Activated T-helper 1 cell treated with Interleukin-2 at 50 U/mL for 16 hours (primary cell): ENCODE measurements around the gene ME3.
"Not testable (repeated sequence)": the region's sequence is repeated elsewhere in the genome, so short reads cannot be mapped to it uniquely, and the experiment has no call there.

ENCODE experiments used
- DNase-seq: peaks from one replicate; pipeline ENCODE4 v3.0.0-alpha.2; 2020; ENCODE audit warnings: low read depth

Gene ME3

DNA sequence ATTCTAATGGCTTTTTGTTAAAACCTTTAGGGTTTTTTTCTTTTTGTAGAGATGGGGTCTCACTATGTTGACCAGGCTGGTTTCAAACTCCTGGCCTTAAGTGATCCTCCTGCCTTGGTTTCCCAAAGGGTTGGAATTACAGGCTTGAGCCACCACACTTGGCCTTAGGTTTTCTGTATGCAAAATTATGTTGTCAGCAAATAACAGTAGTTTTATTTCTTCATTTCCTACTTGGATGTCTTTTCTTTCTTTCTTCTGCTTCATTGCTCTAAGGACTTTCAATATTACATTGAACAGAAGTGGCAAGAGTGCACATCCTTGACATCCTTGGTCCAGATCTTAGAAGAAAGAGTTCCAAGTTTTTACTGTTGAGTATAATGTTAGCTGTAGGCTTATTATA lies 245.0 kb downstream of the ME3 start:
- DNase-seq: no peak

DNA sequence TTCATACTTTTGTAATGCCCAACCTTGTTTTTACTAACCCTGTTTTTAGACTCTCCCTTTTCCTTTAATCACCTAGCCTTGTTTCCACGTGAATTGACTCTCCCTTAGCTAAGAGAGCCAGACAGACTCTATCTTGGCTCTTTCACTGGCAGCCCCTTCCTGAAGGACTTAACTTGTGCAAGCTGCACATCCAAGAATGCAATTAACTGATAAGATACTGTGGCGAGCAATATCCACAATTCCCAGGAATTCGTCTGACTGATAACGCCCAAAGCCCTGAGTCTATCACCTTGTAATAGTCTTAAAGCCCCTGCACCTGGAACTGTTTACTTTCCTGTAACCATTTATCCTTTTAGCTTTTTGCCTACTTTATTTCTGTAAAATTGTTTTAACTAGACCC lies 248.9 kb downstream of the ME3 start:
- DNase-seq: not testable (repeated sequence)

DNA sequence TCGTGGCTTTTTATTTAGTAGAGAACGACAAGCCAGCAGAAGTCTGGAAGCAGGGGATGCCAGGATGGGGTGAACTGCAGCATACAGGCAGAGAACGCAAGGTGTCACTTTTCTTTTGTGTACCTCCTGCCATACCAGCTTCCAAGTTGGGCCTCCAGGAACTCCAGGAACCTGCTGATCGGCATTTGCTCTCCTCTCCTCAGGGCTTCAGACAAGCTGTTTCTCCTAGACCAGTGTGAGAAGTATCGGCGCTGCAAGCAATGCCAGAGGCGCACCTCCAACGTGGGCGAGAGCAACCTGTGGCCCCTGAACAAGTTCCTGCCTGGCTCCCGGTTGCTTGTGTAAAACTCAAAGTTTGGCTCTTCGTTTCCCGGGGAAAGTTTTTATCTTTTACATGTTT lies 250.0 kb downstream of the ME3 start:
- no peak for DNase-seq

DNA sequence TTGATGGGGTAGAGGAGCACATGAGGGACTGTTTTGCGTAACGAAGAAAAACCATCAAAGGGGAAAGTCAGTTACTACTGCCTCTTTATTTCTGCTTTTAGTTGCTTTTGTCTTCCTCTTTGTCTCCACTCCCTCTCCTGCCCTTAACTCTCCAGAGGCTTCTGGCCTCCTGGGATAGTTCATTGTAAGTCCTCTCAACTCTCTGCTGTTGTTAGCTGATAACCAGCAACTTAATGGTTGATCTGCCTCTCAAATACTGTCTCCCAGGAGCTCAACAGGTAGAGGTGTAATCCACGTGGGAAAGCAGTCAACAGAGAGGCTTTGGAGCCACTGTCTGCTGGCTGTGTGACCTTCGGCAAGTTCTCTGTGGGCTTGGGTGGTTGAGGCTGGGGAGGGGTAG lies 250.5 kb downstream of the ME3 start:
- no peak for DNase-seq

DNA sequence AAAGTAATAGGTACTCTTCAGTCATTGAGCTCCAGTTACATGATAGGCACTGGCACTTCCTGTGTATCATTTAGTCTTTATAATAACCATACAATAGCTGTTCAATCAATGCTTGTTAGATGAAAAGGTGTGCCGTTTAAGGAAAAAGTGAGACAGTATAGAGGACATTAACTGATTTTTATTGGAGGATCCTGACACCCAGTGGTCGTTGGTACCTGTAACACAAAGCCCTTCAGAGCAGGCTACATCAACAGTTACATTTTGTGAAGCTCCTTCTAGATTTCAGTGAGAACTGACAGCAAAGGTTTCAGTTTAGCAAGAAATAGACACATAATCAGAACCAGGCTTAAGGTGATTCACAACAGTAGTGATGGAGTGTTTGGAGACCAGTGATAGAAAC lies 253.5 kb downstream of the ME3 start:
- no peak for DNase-seq

DNA sequence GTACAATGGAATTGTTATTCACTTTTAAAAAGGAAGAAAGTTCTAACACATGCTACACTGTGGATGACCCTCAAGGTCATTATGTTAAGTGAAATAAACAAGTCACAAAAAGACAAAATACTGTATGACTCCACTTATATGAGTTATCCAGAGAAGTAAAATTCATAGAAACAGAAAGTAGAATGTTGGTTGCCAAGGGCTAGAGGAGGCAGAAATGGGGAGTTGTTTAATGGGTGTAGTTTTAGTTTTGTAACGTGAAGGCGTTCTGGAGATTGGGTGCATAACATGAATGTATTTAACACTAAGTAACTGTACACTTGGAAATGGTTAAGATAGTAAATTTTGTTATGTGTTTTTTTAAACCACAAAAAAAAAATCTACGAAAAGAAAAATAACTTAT lies 253.9 kb downstream of the ME3 start:
- no peak for DNase-seq

DNA sequence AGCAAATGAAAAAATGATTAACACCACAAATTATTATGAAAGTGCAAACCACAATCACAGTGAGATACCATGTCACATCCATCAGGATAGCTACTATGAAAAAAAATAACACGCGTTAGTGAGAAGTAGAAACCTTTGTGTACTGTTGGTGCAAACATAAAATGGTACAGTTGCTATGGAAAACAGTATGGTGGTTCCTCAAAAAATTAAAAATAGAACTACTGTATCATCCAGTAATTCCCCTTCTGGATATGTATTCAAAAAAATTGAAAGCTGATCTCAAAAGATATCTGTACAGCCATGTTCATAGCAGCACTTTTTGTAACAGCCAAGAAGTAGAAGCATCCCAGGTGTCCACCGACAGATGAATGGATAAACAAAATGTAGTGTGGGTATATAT lies 254.3 kb downstream of the ME3 start:
- DNase-seq: no peak

DNA sequence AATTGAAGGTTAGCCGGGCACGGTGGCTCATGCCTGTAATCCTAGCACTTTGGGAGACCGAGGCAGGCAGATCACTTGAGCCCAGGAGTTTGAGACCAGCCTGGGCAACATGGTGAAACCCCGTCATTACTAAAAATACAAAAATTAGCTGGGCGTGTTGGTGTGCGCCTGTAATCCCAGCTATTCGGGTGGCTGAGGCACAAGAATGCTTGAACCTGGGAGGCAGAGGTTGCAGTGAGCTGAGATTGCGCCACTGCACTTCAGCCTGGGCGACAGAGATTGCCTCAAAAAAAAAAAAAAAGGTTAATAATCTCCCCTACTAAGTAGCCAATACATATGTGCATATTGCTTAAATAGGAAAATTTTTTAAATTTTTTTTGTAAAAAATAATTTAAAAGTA lies 255.5 kb downstream of the ME3 start:
- DNase-seq: not testable (repeated sequence)

DNA sequence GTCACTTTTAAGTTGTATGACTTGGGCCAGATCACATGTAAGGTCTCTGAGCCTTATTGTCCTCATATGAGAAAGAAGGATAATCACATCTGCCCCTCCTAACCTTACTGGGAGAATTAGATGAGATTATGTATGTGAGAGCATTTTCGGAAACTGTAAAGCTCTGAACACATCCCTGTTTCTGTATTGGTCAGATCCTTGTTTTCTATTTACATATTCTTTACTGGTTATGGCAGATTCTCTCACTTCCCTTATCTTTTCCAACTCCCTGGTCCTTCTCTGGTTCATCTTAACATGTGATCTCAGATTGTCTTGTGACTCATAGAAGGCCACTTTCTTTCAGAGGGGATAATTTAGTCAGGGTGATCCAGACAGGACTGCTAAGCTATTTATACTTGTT lies 255.9 kb downstream of the ME3 start:
- no peak for DNase-seq

DNA sequence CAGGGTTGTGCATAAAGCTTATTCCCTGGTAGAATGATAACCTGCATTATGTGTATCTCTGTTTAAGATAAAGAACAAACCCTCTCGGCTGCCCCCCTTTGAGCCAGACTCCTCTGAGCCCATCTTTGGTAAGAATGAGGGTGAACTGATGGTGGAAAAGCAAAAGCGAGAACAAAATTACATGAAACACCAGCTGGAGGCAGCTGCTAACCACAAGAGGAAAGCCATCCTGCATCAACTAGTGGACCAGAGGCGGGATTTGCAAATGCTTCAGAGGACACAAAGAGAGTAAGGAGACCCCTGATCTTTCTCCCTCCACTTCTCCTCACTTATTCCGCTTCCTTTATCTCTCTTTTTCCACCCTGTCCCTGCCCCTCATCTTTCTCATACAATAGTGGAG lies 257.4 kb downstream of the ME3 start:
- DNase-seq: no peak

DNA sequence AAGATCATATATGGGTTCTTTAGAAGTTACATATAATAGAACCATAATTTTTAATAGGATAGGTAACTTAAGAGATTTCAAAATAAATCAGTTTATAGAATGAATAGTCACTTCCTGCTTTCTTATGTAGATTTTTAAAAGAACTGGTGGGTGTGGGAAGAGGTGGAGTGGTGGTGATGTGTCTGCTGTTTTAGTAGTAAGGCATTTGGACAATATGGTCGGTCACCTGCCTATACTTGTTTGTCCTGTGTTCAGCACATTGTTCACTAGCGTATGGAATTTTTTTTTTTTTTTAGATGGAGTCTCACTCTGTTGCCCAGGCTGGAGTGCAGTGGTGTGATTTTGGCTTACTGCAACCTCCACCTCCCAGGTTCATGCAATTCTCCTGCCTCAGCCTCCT lies 258.4 kb downstream of the ME3 start:
- DNase-seq: no peak

DNA sequence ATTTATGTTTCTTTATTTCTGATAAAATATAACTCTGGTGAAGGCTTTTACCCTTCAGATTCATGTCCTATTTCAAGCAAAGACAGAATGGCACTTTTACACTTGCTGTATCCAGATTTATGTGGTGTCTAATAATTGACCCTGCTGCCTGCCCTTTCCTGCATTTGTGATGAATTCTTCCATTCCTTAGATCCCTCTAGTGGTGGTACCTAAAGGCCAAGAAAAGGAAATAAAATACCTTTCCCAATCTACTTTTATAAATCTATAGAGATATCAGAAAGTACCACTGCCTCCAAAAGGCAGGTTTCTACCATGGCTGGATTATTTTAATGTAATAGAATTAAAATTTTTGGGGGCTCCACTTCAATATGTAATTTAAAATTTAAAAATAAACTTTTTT lies 263.6 kb downstream of the ME3 start:
- DNase-seq: no peak

DNA sequence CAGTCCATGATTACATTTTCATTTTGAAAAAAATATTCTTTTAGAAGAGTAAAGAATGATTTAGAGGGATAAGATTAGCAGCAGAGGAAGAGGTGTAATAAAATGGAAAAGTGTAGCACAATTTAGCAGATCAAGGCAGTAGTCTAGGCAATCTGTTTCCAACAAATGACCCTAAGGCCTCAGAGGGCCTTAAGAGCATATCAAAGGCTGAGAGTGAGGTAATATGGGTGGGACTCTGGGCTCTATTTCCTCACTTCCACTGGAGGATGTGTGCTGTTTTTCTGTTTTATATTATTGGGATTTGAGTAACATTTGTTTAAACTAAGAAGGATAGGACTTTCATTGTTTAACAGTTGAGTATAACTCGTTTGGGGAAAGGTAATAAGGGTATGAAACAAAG lies 269.0 kb downstream of the ME3 start:
- no peak for DNase-seq

DNA sequence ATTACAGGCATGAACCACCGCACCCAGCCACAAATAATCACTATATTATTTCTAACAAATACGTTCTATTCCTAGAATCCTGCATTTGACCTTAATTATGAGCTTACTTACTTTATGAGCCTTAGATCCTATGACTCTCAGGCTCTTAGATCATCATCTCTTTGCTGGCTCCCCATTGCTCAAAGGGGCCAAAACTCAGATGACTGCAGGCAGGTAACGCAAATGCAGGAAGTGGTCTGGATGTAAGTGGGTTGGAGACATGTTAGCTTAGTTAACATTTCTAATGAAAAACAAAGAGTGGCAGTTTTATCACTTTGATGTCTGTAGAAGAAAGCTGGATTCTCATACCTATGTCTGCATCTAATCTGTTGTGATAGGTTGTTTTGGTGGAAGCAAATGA lies 274.3 kb downstream of the ME3 start:
- no peak for DNase-seq

DNA sequence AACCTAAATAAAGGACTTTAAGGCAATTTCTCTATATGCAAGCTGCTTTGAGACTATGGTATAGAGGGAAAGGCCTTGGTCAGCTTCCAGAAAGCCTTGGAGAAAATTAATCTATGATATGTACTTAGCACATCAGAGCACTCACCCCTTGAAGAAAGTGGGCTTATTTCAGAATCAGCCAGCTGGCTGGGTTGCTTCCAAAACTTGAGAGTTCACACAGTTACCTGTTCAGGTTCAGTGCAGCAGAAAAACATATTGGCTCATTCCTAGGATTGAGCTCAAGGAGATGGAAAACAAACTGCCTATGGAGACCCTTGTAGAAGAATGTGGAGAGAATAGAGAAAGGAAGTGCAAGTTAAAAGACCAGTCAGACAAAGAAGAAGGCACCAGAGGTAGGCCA lies 275.1 kb downstream of the ME3 start:
- DNase-seq: no peak

DNA sequence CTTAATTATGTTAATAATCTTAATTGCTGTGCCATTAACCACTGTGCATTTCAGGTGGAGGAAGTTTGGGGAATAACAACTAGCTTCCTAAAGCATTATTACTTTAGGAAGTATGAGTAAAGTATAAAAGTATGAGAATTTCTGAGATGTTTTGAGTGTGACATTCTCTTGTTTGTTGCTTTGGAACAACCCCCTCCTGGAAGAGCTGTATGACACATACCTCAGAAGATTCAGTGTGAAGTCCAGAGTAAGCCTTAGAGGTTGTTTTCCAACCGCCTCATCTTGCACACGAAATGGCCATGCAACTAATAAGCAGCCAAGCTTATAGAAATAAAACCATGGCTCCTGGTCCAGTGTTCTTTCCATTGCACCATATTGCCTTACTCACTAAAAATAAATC lies 276.0 kb downstream of the ME3 start:
- no peak for DNase-seq

DNA sequence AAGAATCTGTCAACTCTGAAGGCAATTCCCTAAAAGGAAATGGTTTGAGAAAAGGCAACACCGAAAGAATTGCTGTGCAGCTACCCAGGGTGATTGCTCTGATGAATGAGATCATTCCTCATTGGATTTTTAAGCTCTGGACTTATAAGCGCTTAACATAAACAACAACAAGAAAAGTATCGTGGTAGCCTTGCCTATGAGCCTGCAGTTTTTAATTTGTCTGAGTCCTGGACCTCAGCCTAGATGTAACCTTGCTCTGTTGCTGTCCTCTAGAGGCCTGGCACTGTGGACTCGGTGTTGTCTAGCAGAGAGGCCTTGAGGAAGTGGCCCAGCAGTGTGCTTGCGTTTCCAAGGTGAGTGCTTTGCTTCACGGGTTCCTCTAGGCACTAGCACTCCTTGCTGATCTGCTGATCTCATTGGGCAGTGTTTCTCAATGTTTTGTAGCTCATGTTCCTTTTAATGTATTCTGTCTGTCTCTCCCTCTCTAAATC lies 277.3 kb downstream of the ME3 start:
- no peak for DNase-seq
